SK-N-SH (cell line): ENCODE data around the gene PXMP4.

Experiments
- FOXM1 ChIP-seq: IDR thresholded peaks from 2 replicates; pipeline ENCODE4 v1.4.0; 2012; ENCODE audit warnings: low read depth, mild to moderate bottlenecking
- JUND ChIP-seq: IDR thresholded peaks from 2 replicates; pipeline ENCODE4 v1.4.0; 2012
- MAX ChIP-seq: IDR thresholded peaks from 2 replicates; pipeline ENCODE4 v1.4.0; 2012; ENCODE audit warnings: low read depth
- NRF1 ChIP-seq: IDR thresholded peaks from 2 replicates; pipeline ENCODE4 v1.6.1; 2012; ENCODE audit warnings: low read depth, mild to moderate bottlenecking, low read length
- POLR2AphosphoS5 ChIP-seq: IDR thresholded peaks from 2 replicates; pipeline ENCODE4 v1.6.1; 2012; ENCODE audit warnings: low read depth, low read length
- RAD21 ChIP-seq: IDR thresholded peaks from 2 replicates; pipeline ENCODE4 v1.6.1; 2012; ENCODE audit warnings: mild to moderate bottlenecking, low read length
- RFX5 ChIP-seq: IDR thresholded peaks from 2 replicates; pipeline ENCODE4 v1.6.1; 2012; ENCODE audit warnings: mild to moderate bottlenecking, improper control_type of control experiment, low read length
- SIN3A ChIP-seq: IDR thresholded peaks from 2 replicates; pipeline ENCODE4 v1.6.1; 2012; ENCODE audit warnings: low read depth, mild to moderate bottlenecking, low read length, moderate library complexity, borderline replicate concordance
- TAF1 ChIP-seq: IDR thresholded peaks from 2 replicates; pipeline ENCODE4 v1.6.1; 2012; ENCODE audit warnings: low read depth, mild to moderate bottlenecking, low read length, moderate library complexity, borderline replicate concordance
- USF2 ChIP-seq: fragments of 150-350 bp; IDR thresholded peaks from 2 replicates; pipeline ENCODE4 v1.6.1; 2017; ENCODE audit warnings: antibody characterized with exemption, low read length, low read depth, borderline replicate concordance
- YY1 ChIP-seq: IDR thresholded peaks from 2 replicates; pipeline ENCODE4 v1.4.0; 2012; ENCODE audit warnings: low read depth, mild to moderate bottlenecking
- TF ChIP-seq, protein P1 (sequence below): IDR thresholded peaks from 2 replicates; pipeline ENCODE4 v1.6.1; 2012; ENCODE audit warnings: mild to moderate bottlenecking, low read depth, low read length, moderate library complexity
- TF ChIP-seq, protein P2 (sequence below): fragments of 200-600 bp; sonication (generic); IDR thresholded peaks from 2 replicates; pipeline ENCODE4 v1.6.1; 2017; ENCODE audit warnings: antibody characterized with exemption, mild to moderate bottlenecking, moderate library complexity
- TF ChIP-seq, protein P3 (sequence below): IDR thresholded peaks from 2 replicates; pipeline ENCODE4 v1.4.0; 2012; ENCODE audit warnings: low read depth, borderline replicate concordance

DNA sequence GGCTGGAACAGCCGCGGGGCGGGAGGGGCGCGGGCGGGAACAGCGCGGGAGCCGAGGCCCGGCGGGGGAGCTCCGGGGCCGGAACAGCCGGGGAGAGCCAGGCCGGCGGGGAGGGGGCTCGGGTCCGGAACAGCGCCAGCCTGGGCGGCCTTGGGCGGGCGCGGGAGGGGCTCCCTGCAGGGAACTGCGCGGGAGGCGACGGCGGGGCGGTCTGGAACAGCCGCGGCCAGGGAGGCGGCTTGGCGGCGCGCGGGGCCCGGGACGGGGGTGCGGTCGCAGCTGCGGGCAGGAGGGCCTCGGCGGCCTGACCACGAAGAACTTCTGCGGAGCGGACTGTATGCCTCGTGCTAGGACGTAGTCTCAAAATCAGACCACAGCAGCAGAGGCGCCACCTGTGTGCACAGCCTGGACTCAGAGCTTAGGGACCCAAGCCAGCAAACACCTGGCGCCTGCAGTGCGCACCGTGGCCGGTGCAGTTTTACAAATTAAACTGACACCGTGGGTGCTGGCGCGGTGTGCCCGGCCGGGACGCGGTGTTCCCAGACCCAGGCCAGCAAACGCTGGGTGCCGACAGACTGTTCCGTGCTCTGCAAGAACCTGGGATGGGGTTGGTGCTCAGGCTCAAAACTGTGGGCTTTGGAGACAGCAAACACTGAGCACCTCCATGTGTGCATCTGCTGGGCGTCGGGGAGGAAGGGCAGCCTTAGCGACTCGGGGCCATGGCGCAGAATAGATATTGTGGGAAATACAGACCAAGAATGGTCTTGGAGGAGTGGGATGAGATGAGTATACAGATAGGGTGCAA is 12.3 kb upstream of the PXMP4 start:
- TF ChIP-seq JUND, result no peak; the same call in 1 of the 2 replicates
- TF ChIP-seq, protein P1, sequence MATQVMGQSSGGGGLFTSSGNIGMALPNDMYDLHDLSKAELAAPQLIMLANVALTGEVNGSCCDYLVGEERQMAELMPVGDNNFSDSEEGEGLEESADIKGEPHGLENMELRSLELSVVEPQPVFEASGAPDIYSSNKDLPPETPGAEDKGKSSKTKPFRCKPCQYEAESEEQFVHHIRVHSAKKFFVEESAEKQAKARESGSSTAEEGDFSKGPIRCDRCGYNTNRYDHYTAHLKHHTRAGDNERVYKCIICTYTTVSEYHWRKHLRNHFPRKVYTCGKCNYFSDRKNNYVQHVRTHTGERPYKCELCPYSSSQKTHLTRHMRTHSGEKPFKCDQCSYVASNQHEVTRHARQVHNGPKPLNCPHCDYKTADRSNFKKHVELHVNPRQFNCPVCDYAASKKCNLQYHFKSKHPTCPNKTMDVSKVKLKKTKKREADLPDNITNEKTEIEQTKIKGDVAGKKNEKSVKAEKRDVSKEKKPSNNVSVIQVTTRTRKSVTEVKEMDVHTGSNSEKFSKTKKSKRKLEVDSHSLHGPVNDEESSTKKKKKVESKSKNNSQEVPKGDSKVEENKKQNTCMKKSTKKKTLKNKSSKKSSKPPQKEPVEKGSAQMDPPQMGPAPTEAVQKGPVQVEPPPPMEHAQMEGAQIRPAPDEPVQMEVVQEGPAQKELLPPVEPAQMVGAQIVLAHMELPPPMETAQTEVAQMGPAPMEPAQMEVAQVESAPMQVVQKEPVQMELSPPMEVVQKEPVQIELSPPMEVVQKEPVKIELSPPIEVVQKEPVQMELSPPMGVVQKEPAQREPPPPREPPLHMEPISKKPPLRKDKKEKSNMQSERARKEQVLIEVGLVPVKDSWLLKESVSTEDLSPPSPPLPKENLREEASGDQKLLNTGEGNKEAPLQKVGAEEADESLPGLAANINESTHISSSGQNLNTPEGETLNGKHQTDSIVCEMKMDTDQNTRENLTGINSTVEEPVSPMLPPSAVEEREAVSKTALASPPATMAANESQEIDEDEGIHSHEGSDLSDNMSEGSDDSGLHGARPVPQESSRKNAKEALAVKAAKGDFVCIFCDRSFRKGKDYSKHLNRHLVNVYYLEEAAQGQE, result no peak
- TF ChIP-seq, protein P2, sequence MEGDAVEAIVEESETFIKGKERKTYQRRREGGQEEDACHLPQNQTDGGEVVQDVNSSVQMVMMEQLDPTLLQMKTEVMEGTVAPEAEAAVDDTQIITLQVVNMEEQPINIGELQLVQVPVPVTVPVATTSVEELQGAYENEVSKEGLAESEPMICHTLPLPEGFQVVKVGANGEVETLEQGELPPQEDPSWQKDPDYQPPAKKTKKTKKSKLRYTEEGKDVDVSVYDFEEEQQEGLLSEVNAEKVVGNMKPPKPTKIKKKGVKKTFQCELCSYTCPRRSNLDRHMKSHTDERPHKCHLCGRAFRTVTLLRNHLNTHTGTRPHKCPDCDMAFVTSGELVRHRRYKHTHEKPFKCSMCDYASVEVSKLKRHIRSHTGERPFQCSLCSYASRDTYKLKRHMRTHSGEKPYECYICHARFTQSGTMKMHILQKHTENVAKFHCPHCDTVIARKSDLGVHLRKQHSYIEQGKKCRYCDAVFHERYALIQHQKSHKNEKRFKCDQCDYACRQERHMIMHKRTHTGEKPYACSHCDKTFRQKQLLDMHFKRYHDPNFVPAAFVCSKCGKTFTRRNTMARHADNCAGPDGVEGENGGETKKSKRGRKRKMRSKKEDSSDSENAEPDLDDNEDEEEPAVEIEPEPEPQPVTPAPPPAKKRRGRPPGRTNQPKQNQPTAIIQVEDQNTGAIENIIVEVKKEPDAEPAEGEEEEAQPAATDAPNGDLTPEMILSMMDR, result no peak; the same call in 1 of the 2 replicates
- no peak for TF ChIP-seq SIN3A
- TF ChIP-seq MAX, result peak; percentile 67
- TF ChIP-seq, protein P3, sequence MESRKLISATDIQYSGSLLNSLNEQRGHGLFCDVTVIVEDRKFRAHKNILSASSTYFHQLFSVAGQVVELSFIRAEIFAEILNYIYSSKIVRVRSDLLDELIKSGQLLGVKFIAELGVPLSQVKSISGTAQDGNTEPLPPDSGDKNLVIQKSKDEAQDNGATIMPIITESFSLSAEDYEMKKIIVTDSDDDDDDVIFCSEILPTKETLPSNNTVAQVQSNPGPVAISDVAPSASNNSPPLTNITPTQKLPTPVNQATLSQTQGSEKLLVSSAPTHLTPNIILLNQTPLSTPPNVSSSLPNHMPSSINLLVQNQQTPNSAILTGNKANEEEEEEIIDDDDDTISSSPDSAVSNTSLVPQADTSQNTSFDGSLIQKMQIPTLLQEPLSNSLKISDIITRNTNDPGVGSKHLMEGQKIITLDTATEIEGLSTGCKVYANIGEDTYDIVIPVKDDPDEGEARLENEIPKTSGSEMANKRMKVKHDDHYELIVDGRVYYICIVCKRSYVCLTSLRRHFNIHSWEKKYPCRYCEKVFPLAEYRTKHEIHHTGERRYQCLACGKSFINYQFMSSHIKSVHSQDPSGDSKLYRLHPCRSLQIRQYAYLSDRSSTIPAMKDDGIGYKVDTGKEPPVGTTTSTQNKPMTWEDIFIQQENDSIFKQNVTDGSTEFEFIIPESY, result peak; percentile 94
- TF ChIP-seq USF2, result no peak
- peak; percentile 26; the same call in 1 of the 2 replicates for TF ChIP-seq NRF1
- TF ChIP-seq TAF1, result no peak
- TF ChIP-seq POLR2AphosphoS5, result no peak
- 0 out of 2 replicates have a peak, but pooled peaks have one; percentile 14 for TF ChIP-seq YY1
- no peak for TF ChIP-seq FOXM1
- no peak for TF ChIP-seq RAD21
- no peak for TF ChIP-seq RFX5
